CD14-positive monocyte (primary cell): ENCODE measurements around the gene FAM210A. TPM values are rescaled to one million over a fixed set of nuclear protein-coding genes. Genes with fewer than 3 reads are reported as not detected.

Experiments
- DNase-seq, 3 donors: peaks; one replicate each; pipeline ENCODE4 v3.0.0-alpha.2; 2011 to 2022
- H2AFZ ChIP-seq: 2 replicates; pipeline ENCODE4 v1.6.0; 2012; ENCODE audit warnings: mild to moderate bottlenecking, low read depth, low read length, inconsistent platforms; ENCODE audit not compliant: insufficient read depth, poor library complexity, severe bottlenecking
- H3K27ac ChIP-seq, 2 donors: 1 replicate in 1 of 2; 2 replicates in 1 of 2; pipeline ENCODE4 v1.5.1; 2012 to 2013; ENCODE audit warnings: low read length in 2 of 2, control low read depth in 1 of 2, inconsistent platforms in 1 of 2, low read depth in 1 of 2, mild to moderate bottlenecking in 1 of 2
- H3K27me3 ChIP-seq, 2 donors: one replicate each; pipeline versions ENCODE4 v1.6.0 to v1.6.1; 2011 to 2013; ENCODE audit warnings: low read length in 2 of 2; ENCODE audit not compliant: control insufficient read depth in 2 of 2, insufficient read depth in 2 of 2
- H3K36me3 ChIP-seq, 2 donors: replicated peaks in 1 of 2; 1 replicate in 1 of 2; 2 replicates in 1 of 2; pipeline versions ENCODE4 v1.5.1 to v1.6.1; 2012 to 2013; ENCODE audit warnings: low read length in 2 of 2, control low read depth in 1 of 2, inconsistent platforms in 1 of 2, mild to moderate bottlenecking in 1 of 2; ENCODE audit not compliant: insufficient read depth in 2 of 2, control insufficient read depth in 1 of 2
- H3K4me1 ChIP-seq, 2 donors: 1 replicate in 1 of 2; 2 replicates in 1 of 2; pipeline versions ENCODE4 v1.5.1 to v1.6.1; 2012 to 2013; ENCODE audit warnings: low read length in 2 of 2, control low read depth in 1 of 2, inconsistent platforms in 1 of 2, mild to moderate bottlenecking in 1 of 2, moderate library complexity in 1 of 2; ENCODE audit not compliant: insufficient read depth in 2 of 2, control insufficient read depth in 1 of 2
- H3K4me2 ChIP-seq: replicated peaks from 2 replicates; pipeline ENCODE3; 2012; ENCODE audit warnings: low read length, moderate library complexity, mild to moderate bottlenecking; ENCODE audit not compliant: poor library complexity, severe bottlenecking; ENCODE audit errors: extremely low read depth
- H3K4me3 ChIP-seq, 3 experiments: fragments of 200-600 bp in 1 of 3; sonication (generic) in 1 of 3; replicated peaks in 1 of 3; 1 replicate in 2 of 3; 2 replicates in 1 of 3; pipeline ENCODE4 v1.5.1; 2011 to 2013; ENCODE audit warnings: low read length in 3 of 3, mild to moderate bottlenecking in 3 of 3, control low read depth in 2 of 3, low read depth in 2 of 3, inconsistent platforms in 1 of 3, moderate library complexity in 1 of 3
- H3K79me2 ChIP-seq: 2 replicates; pipeline ENCODE4 v1.6.0; 2012; ENCODE audit warnings: mild to moderate bottlenecking, control low read depth, inconsistent platforms, low read length, moderate library complexity; ENCODE audit not compliant: insufficient read depth
- H3K9ac ChIP-seq: 2 replicates; pipeline ENCODE4 v1.6.0; 2017; ENCODE audit warnings: low read length, mild to moderate bottlenecking; ENCODE audit not compliant: insufficient read depth, poor library complexity, severe bottlenecking
- H3K9me3 ChIP-seq, 2 donors: replicated peaks in 1 of 2; 1 replicate in 1 of 2; 2 replicates in 1 of 2; pipeline versions ENCODE4 v1.5.1 to v1.6.1; 2012 to 2013; ENCODE audit warnings: low read length in 2 of 2, control low read depth in 1 of 2; ENCODE audit not compliant: control insufficient read depth in 1 of 2, insufficient read depth in 1 of 2
- H4K20me1 ChIP-seq: 2 replicates; pipeline ENCODE4 v1.6.0; 2012; ENCODE audit warnings: mild to moderate bottlenecking, low read length, control low read depth, moderate library complexity; ENCODE audit not compliant: insufficient read depth
- H3K27ac Mint-ChIP-seq, 7 donors: one replicate each; pipeline ENCODE4 v1.8.0; 2020; ENCODE audit warnings: mild to moderate bottlenecking in 7 of 7, mixed read lengths in 7 of 7, moderate library complexity in 6 of 7, inconsistent platforms in 2 of 7
- H3K27me3 Mint-ChIP-seq, 3 donors: one replicate each; pipeline ENCODE4 v1.8.0; 2021 to 2022; ENCODE audit warnings: low read depth in 3 of 3, mild to moderate bottlenecking in 3 of 3, mixed read lengths in 3 of 3, moderate library complexity in 3 of 3, inconsistent platforms in 1 of 3
- H3K36me3 Mint-ChIP-seq, 2 donors: one replicate each; pipeline ENCODE4 v1.8.0; 2020; ENCODE audit warnings: mixed read lengths in 2 of 2, inconsistent platforms in 1 of 2, mild to moderate bottlenecking in 1 of 2
- H3K4me1 Mint-ChIP-seq: one replicate; pipeline ENCODE4 v1.8.0; 2020; ENCODE audit warnings: mild to moderate bottlenecking, mixed read lengths
- H3K4me3 Mint-ChIP-seq, 2 donors: one replicate each; pipeline ENCODE4 v1.8.0; 2020; ENCODE audit warnings: mild to moderate bottlenecking in 2 of 2, mixed read lengths in 2 of 2, moderate library complexity in 1 of 2
- H3K9me3 Mint-ChIP-seq, 7 donors: one replicate each; pipeline ENCODE4 v1.8.0; 2020 to 2022; ENCODE audit warnings: mixed read lengths in 7 of 7, mild to moderate bottlenecking in 6 of 7, moderate library complexity in 6 of 7, inconsistent platforms in 2 of 7
- WGBS: methylation state at CpG from one replicate; pipeline ENCODE4 v1.1.5; 2013; ENCODE audit warnings: missing lambda C conversion rate; ENCODE audit not compliant: insufficient coverage; 5-methylcytosine and 5-hydroxymethylcytosine counted together
- intact Hi-C, 2 donors: fragments of 100-400 bp; cut with micrococcal nuclease; formaldehyde crosslinking; loops; one replicate each; pipeline versions ENCODE4 v1.15.0 to v1.15.1; 2023
- polyA plus RNA-seq, 3 donors: library from polyadenylated mRNA; depleted of rRNA in 1 of 3; unstranded in 2 of 3; stranded (reverse) in 1 of 3; fragments of 300-500 nt in 2 of 3; fragments of >200 nt in 1 of 3; fragmentation: Illumina TruSeq in 2 of 3; gene quantifications; 1 replicate in 2 of 3; 2 replicates in 1 of 3; pipeline ENCODE4 v1.2.3, GENCODE V29; 2012 to 2021
- TF ChIP-seq, protein P1 (sequence below): fragments of 200-600 bp; IDR thresholded peaks from one replicate; pipeline ENCODE4 v1.8.0; 2022; ENCODE audit warnings: antibody characterized with exemption, mild to moderate bottlenecking

The FAM210A gene
- polyA plus RNA-seq, 3 donors: 2.8 to 6.9 (median 6.9) TPM

DNA sequence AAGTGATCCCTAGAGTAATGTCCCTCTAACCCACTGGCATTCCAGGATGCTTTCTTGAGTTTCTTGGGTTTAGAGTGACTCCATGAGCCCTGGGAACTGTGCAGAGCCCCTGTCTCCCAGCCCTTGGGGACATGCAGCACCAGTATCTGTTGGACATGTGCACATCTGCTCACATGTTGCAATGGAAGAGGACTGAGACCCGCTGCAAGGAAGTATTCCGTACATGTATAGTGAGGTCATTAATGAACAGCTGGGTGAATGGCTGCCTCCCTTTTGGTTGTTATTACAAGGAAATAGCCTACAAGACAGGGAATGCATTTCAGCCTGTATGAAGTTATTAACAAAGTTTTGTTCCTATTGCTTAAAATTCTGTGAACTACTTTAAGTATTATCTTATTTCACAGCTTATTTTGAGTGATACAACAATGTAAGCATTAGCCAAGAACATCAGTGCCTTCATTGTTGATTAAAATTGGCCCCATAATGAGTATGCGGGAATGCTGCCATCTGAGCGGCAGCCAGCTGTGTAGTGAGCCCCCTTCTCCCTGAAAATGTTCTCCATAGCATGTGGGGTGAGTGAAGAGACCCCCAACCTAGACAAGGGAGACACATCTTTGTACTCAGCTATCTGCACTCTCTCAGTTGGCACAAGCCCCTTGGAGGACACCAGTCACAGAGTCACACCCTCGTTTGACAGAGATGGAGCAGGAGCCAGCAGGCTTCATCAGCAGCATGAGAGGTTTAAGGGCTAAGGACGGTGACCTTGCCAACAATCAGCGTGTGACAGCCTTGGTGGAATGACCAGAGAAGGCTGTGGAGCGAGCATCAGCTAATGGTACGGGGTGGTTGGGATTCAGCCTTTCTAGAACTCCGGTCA is 87.4 kb downstream of the FAM210A start:
- intact Hi-C loops: no loop called here
- Histone ChIP-seq H3K27ac (no peak overlapping the region), H3K36me3 (no peaks in the 10 kb centered on the region), H3K27me3 (peaks cover 2 to 17% of the 10 kb centered on the region in 2 donors), H2AFZ (no peak overlapping the region), H3K4me1 (peaks cover 9 to 15% of the 10 kb centered on the region in 2 donors), H3K9me3 (peaks cover 0 to 3% of the 10 kb centered on the region in 2 donors), H3K4me3 (no peak overlapping the region), H4K20me1 (peaks cover 16% of the 10 kb centered on the region), H3K79me2 (no peaks in the 10 kb centered on the region), H3K4me2 (no peak overlapping the region), H3K9ac (no peak overlapping the region)
- H3K36me3 Mint-ChIP-seq: peaks cover 9 to 16% of the 10 kb centered on the region in 2 donors
- H3K27me3 Mint-ChIP-seq: peaks cover 27 to 35% (median 31%) of the 10 kb centered on the region in 3 donors
- peaks cover 0 to 8% (median 2%) of the 10 kb centered on the region in 7 donors for H3K9me3 Mint-ChIP-seq
- TF ChIP-seq, protein P1, sequence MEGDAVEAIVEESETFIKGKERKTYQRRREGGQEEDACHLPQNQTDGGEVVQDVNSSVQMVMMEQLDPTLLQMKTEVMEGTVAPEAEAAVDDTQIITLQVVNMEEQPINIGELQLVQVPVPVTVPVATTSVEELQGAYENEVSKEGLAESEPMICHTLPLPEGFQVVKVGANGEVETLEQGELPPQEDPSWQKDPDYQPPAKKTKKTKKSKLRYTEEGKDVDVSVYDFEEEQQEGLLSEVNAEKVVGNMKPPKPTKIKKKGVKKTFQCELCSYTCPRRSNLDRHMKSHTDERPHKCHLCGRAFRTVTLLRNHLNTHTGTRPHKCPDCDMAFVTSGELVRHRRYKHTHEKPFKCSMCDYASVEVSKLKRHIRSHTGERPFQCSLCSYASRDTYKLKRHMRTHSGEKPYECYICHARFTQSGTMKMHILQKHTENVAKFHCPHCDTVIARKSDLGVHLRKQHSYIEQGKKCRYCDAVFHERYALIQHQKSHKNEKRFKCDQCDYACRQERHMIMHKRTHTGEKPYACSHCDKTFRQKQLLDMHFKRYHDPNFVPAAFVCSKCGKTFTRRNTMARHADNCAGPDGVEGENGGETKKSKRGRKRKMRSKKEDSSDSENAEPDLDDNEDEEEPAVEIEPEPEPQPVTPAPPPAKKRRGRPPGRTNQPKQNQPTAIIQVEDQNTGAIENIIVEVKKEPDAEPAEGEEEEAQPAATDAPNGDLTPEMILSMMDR: no peak
- H3K27ac Mint-ChIP-seq: no peak overlapping the region
- WGBS: 88% methylated on average over 8 of the region's 10 CpGs
- no peak overlapping the region for H3K4me3 Mint-ChIP-seq
- no peak for DNase-seq
- H3K4me1 Mint-ChIP-seq: peaks cover 13% of the 10 kb centered on the region

GRCh38 chr18:13635046-13635445 is 91.3 kb downstream of the FAM210A start:
- H3K27me3 ChIP-seq: no peaks in the 10 kb centered on the region
- 100% methylated on average over 5 of the region's 5 CpGs for WGBS
- no peaks in the 10 kb centered on the region for H3K79me2 ChIP-seq
- no peaks in the 10 kb centered on the region for H3K4me1 ChIP-seq
- intact Hi-C loops: no loop called here
- H3K4me3 ChIP-seq: no peak overlapping the region
- TF ChIP-seq, protein P1: no peak
- H3K9ac ChIP-seq: no peak overlapping the region
- H3K4me3 Mint-ChIP-seq: no peak overlapping the region
- no peak for DNase-seq
- H3K4me2 ChIP-seq: no peak overlapping the region
- peaks cover 8 to 19% of the 10 kb centered on the region in 2 donors for H3K36me3 Mint-ChIP-seq
- peaks cover 5 to 20% of the 10 kb centered on the region in 2 donors for H3K9me3 ChIP-seq
- H3K27ac ChIP-seq: no peak overlapping the region
- no peak overlapping the region for H3K27ac Mint-ChIP-seq
- peaks cover 3% of the 10 kb centered on the region for H3K4me1 Mint-ChIP-seq
- no peaks in the 10 kb centered on the region for H4K20me1 ChIP-seq
- peaks cover 4 to 16% (median 8%) of the 10 kb centered on the region in 7 donors for H3K9me3 Mint-ChIP-seq
- H3K27me3 Mint-ChIP-seq: peaks cover 3 to 8% (median 3%) of the 10 kb centered on the region in 3 donors
- no peak overlapping the region for H2AFZ ChIP-seq
- H3K36me3 ChIP-seq: peaks cover 0 to 6% of the 10 kb centered on the region in 2 donors
